ENCODE measurements around the gene CA9.

- no peak for TF ChIP-seq POLR2A (IDR thresholded peaks at IDR 0.05)
- TF ChIP-seq CTCF (IDR thresholded peaks at IDR 0.05): no peak
Observed at GRCh38 chr9:35723908-35724307, 50.2 kb downstream of the CA9 start.
